ENCODE measurements around the gene SYT6.

DNA sequence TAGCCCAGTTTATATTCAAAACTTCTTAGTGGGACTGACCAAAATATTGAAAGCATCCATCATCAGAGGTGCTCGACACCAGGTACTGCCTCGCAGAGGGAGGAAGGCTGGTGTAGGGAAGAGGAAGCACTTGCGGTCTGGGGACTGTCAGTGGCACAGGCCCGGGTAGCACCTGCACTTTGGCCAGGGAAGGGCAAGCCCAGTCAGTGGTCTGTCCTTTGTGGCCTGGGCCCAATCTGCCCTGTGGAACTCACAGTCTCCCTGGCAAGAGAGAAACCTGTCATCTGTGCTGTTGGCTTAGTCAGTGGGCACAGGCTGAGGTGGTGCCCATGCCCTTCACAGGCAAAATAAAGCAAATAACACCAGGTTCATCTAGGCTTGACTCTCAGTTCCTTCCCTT, 77.4 kb downstream of the SYT6 start:
- TF ChIP-seq, protein P1, sequence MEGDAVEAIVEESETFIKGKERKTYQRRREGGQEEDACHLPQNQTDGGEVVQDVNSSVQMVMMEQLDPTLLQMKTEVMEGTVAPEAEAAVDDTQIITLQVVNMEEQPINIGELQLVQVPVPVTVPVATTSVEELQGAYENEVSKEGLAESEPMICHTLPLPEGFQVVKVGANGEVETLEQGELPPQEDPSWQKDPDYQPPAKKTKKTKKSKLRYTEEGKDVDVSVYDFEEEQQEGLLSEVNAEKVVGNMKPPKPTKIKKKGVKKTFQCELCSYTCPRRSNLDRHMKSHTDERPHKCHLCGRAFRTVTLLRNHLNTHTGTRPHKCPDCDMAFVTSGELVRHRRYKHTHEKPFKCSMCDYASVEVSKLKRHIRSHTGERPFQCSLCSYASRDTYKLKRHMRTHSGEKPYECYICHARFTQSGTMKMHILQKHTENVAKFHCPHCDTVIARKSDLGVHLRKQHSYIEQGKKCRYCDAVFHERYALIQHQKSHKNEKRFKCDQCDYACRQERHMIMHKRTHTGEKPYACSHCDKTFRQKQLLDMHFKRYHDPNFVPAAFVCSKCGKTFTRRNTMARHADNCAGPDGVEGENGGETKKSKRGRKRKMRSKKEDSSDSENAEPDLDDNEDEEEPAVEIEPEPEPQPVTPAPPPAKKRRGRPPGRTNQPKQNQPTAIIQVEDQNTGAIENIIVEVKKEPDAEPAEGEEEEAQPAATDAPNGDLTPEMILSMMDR (conservative IDR thresholded peaks at IDR 0.05; ENCODE audit: low read depth, low read length): no peak
- TF ChIP-seq EZH2 (IDR thresholded peaks at IDR 0.05; ENCODE audit: borderline replicate concordance, low read depth, low read length, poor library complexity, severe bottlenecking): no peak
